Measurements from ENCODE around the gene LY6G6C. TPM values are rescaled to one million over a fixed set of nuclear protein-coding genes. Genes with fewer than 3 reads are reported as not detected.

The LY6G6C gene
- total RNA-seq, 1 experiment from 2014 or later = not detected

- Histone ChIP-seq H3K4ac (ENCODE audit: low read depth, low read length) (no peak overlapping the region), H2BK15ac (ENCODE audit: low read depth, low read length) (no peak overlapping the region), H3K23ac (ENCODE audit: insufficient read length, low read depth, low read length) (no peak overlapping the region), H2BK5ac (ENCODE audit: insufficient read length, low read length) (no peak overlapping the region), H2BK120ac (ENCODE audit: low read depth, low read length, poor library complexity, severe bottlenecking) (no peak overlapping the region), H2BK20ac (ENCODE audit: low read depth, low read length, poor library complexity, severe bottlenecking) (no peak overlapping the region), H3T11ph (ENCODE audit: low read length) (no peak overlapping the region), H3K79me1 (ENCODE audit: insufficient read depth, low read depth, low read length, poor library complexity, severe bottlenecking) (no peaks in the 10 kb centered on the region), H3K9me3 (ENCODE audit: control insufficient read depth, low read depth, low read length) (no peaks in the 10 kb centered on the region), H3K27me3 (ENCODE audit: insufficient read depth, low read length) (no peaks in the 10 kb centered on the region), H4K91ac (ENCODE audit: insufficient read length, low read depth, low read length) (no peak overlapping the region), H3K4me2 (ENCODE audit: insufficient read depth, insufficient read length, low read length) (no peak overlapping the region), H3K27ac (ENCODE audit: insufficient read length, low read depth, low read length) (no peak overlapping the region), H4K20me1 (ENCODE audit: control insufficient read depth, insufficient read depth, insufficient read length) (no peaks in the 10 kb centered on the region), H4K8ac (replicated peaks; ENCODE audit: insufficient read length, low read depth, low read length) (no peak overlapping the region), H3K14ac (ENCODE audit: insufficient read depth, low read length) (no peak overlapping the region), H3K18ac (ENCODE audit: insufficient read length, low read depth, low read length) (no peak overlapping the region), H2AK5ac (ENCODE audit: insufficient read length, low read length) (no peak overlapping the region), H2BK12ac (ENCODE audit: insufficient read length, low read depth, low read length) (no peak overlapping the region), H4K5ac (ENCODE audit: insufficient read length, low read depth, low read length) (no peak overlapping the region), H2AFZ (ENCODE audit: low read length) (no peak overlapping the region), H3K4me1 (ENCODE audit: insufficient read depth, low read length) (no peaks in the 10 kb centered on the region), H3K56ac (ENCODE audit: insufficient read length, low read depth, low read length) (no peak overlapping the region), H3K23me2 (ENCODE audit: insufficient read length, low read depth, low read length, poor library complexity, severe bottlenecking) (no peaks in the 10 kb centered on the region), H3K79me2 (ENCODE audit: insufficient read depth, low read length) (no peaks in the 10 kb centered on the region), H3K9ac (ENCODE audit: extremely low read depth, insufficient read length, low read length) (no peak overlapping the region)
- Mint-ChIP-seq H3K4me3 (no peak overlapping the region), H3K27me3 (ENCODE audit: low read depth) (no peaks in the 10 kb centered on the region), H3K9me3 (no peaks in the 10 kb centered on the region), H3K27ac (no peak overlapping the region), H3K36me3 (ENCODE audit: insufficient read depth in 1 of 3, low read depth in 3 of 3) (peaks cover 6 to 24% (median 15%) of the 10 kb centered on the region in 3 experiments; a peak in 6 of 7 replicates), H3K4me1 (no peaks in the 10 kb centered on the region)
- TF ChIP-seq CTCF (conservative IDR thresholded peaks at IDR 0.05) = no peak
- no peak for DNase-seq
- WGBS (ENCODE audit: extremely low coverage, insufficient read length, low lambda C conversion rate) = no CpG with 5 or more reads among the region's 7 CpGs
These were observed 29.0 kb upstream of the LY6G6C start for GRCh38 chr6:31750411-31751022.

All from H9 (cell line).